BLaER1 treated with 17β-estradiol and CSF1 and Interleukin-3, amounts not matched to agents 10 nM and 100 nM (cell line): ENCODE data around the gene CXorf49B.
"Not testable (repeated sequence)": the region's sequence is repeated elsewhere in the genome, so short reads cannot be mapped to it uniquely, and the experiment has no call there.

Experiments
- H3K27ac ChIP-seq, 11 experiments: shearing (Covaris generic); formaldehyde crosslinking; 2 replicates each; pipeline ENCODE4 v1.8.1; 2022
- H3K27me3 ChIP-seq, 11 experiments: shearing (Covaris generic); formaldehyde crosslinking; 2 replicates each; pipeline ENCODE4 v1.8.1; 2022
- H3K36me3 ChIP-seq, 11 experiments: shearing (Covaris generic); formaldehyde crosslinking; 2 replicates each; pipeline ENCODE4 v1.8.1; 2022
- H3K4me1 ChIP-seq, 10 experiments: shearing (Covaris generic); formaldehyde crosslinking; 2 replicates each; pipeline ENCODE4 v1.8.1; 2022
- H3K4me2 ChIP-seq, 11 experiments: shearing (Covaris generic); formaldehyde crosslinking; 2 replicates each; pipeline ENCODE4 v1.8.1; 2022
- H3K4me3 ChIP-seq, 10 experiments: shearing (Covaris generic); formaldehyde crosslinking; 2 replicates each; pipeline ENCODE4 v1.8.1; 2022
- H3K9ac ChIP-seq, 11 experiments: shearing (Covaris generic); formaldehyde crosslinking; 2 replicates each; pipeline ENCODE4 v1.8.1; 2022
- H3K9me3 ChIP-seq, 11 experiments: shearing (Covaris generic); formaldehyde crosslinking; replicated peaks in 1 of 11; 2 replicates each; pipeline ENCODE4 v1.8.1; 2022
- H4K20me1 ChIP-seq, 11 experiments: shearing (Covaris generic); formaldehyde crosslinking; 2 replicates each; pipeline ENCODE4 v1.8.1; 2022
- Cebpa-rat ChIP-seq, 11 experiments: shearing (Covaris generic); IDR thresholded peaks; 2 replicates each; pipeline ENCODE4 v1.8.1; 2022

CXorf49B gene

GRCh38 chrX:71783569-71784347 is 20.6 kb downstream of the CXorf49B start:
- H3K9me3 ChIP-seq, H3K4me2 ChIP-seq, H3K36me3 ChIP-seq, H4K20me1 ChIP-seq, H3K4me1 ChIP-seq, H3K4me3 ChIP-seq, H3K27me3 ChIP-seq, H3K27ac ChIP-seq, H3K9ac ChIP-seq: not testable (repeated sequence)

GRCh38 chrX:71784348-71784983 is 21.3 kb downstream of the CXorf49B start:
- not testable (repeated sequence) for H3K36me3 ChIP-seq, H3K4me2 ChIP-seq, H3K9me3 ChIP-seq, H3K27me3 ChIP-seq, H4K20me1 ChIP-seq, H3K9ac ChIP-seq, H3K27ac ChIP-seq, H3K4me1 ChIP-seq, H3K4me3 ChIP-seq

- H3K27ac ChIP-seq, H4K20me1 ChIP-seq: not testable (repeated sequence)
Measured at GRCh38 chrX:71806450-71806849, 43.3 kb downstream of the CXorf49B start.

GRCh38 chrX:71809886-71810285 is 46.7 kb downstream of the CXorf49B start:
- Histone ChIP-seq H3K36me3 (no peaks in the 10 kb centered on the region), H3K4me1 (no peaks in the 10 kb centered on the region), H3K27me3 (peaks cover 50 to 73% (median 63%) of the 10 kb centered on the region in 11 experiments), H3K27ac (no peak overlapping the region), H3K4me2 (no peak overlapping the region), H4K20me1 (no peaks in the 10 kb centered on the region), H3K9me3 (peaks cover 0 to 16% (median 11%) of the 10 kb centered on the region in 11 experiments; a peak in 10 of 22 replicates), H3K4me3 (no peak overlapping the region), H3K9ac (no peak overlapping the region)
- no peak for TF ChIP-seq Cebpa-rat (IDR thresholded peaks at IDR 0.05)

More at GRCh38 chrX:71806450-71806849, 43.3 kb downstream of the CXorf49B start:
- H3K4me2 ChIP-seq, H3K36me3 ChIP-seq, H3K9ac ChIP-seq, H3K4me1 ChIP-seq, H3K4me3 ChIP-seq: not testable (repeated sequence)
- Histone ChIP-seq H3K9me3 (peaks cover 0 to 16% (median 7%) of the 10 kb centered on the region in 11 experiments; a peak in 8 of 22 replicates), H3K27me3 (peaks cover 34 to 53% (median 45%) of the 10 kb centered on the region in 11 experiments)

GRCh38 chrX:71814123-71814912 is 51.2 kb downstream of the CXorf49B start:
- no peak overlapping the region for H3K4me3 ChIP-seq
- no peaks in the 10 kb centered on the region for H3K36me3 ChIP-seq
- TF ChIP-seq Cebpa-rat (IDR thresholded peaks at IDR 0.05), result no peak
- no peak overlapping the region for H3K9ac ChIP-seq
- no peaks in the 10 kb centered on the region for H3K4me1 ChIP-seq
- peaks cover 61 to 90% (median 87%) of the 10 kb centered on the region in 11 experiments for H3K27me3 ChIP-seq
- H3K4me2 ChIP-seq, result no peak overlapping the region
- no peaks in the 10 kb centered on the region; a peak in 1 of 22 replicates for H4K20me1 ChIP-seq
- peaks cover 0 to 27% (median 11%) of the 10 kb centered on the region in 11 experiments; a peak in 8 of 22 replicates for H3K9me3 ChIP-seq
- H3K27ac ChIP-seq, result no peak overlapping the region

- Histone ChIP-seq H3K4me2 (no peak overlapping the region), H3K9me3 (peaks cover 0 to 27% (median 11%) of the 10 kb centered on the region in 11 experiments; a peak in 8 of 22 replicates), H3K27me3 (peaks cover 52 to 85% (median 78%) of the 10 kb centered on the region in 11 experiments), H3K4me3 (no peak overlapping the region), H3K9ac (no peak overlapping the region), H3K36me3 (no peaks in the 10 kb centered on the region), H3K27ac (no peak overlapping the region), H3K4me1 (no peaks in the 10 kb centered on the region), H4K20me1 (no peaks in the 10 kb centered on the region; a peak in 1 of 22 replicates)
- TF ChIP-seq Cebpa-rat (IDR thresholded peaks at IDR 0.05), result no peak; a peak in 1 of 22 replicates
Measured at GRCh38 chrX:71815121-71815905, 52.2 kb downstream of the CXorf49B start.

GRCh38 chrX:71815906-71816156 is 52.7 kb downstream of the CXorf49B start:
- no peak overlapping the region for H3K9ac ChIP-seq
- peaks cover 0 to 27% (median 11%) of the 10 kb centered on the region in 11 experiments; a peak in 8 of 22 replicates for H3K9me3 ChIP-seq
- no peaks in the 10 kb centered on the region for H3K36me3 ChIP-seq
- H3K27me3 ChIP-seq, result peaks cover 47 to 80% (median 73%) of the 10 kb centered on the region in 11 experiments
- no peaks in the 10 kb centered on the region for H3K4me1 ChIP-seq
- no peak overlapping the region for H3K4me3 ChIP-seq
- H4K20me1 ChIP-seq, result no peaks in the 10 kb centered on the region; a peak in 1 of 22 replicates
- H3K27ac ChIP-seq, result no peak overlapping the region
- no peak for TF ChIP-seq Cebpa-rat (IDR thresholded peaks at IDR 0.05)
- H3K4me2 ChIP-seq, result no peak overlapping the region
